ENCODE results near the gene RNF40.
"Not testable (repeated sequence)": the region's sequence is repeated elsewhere in the genome, so short reads cannot be mapped to it uniquely, and the experiment has no call there.

RNF40 gene

DNA sequence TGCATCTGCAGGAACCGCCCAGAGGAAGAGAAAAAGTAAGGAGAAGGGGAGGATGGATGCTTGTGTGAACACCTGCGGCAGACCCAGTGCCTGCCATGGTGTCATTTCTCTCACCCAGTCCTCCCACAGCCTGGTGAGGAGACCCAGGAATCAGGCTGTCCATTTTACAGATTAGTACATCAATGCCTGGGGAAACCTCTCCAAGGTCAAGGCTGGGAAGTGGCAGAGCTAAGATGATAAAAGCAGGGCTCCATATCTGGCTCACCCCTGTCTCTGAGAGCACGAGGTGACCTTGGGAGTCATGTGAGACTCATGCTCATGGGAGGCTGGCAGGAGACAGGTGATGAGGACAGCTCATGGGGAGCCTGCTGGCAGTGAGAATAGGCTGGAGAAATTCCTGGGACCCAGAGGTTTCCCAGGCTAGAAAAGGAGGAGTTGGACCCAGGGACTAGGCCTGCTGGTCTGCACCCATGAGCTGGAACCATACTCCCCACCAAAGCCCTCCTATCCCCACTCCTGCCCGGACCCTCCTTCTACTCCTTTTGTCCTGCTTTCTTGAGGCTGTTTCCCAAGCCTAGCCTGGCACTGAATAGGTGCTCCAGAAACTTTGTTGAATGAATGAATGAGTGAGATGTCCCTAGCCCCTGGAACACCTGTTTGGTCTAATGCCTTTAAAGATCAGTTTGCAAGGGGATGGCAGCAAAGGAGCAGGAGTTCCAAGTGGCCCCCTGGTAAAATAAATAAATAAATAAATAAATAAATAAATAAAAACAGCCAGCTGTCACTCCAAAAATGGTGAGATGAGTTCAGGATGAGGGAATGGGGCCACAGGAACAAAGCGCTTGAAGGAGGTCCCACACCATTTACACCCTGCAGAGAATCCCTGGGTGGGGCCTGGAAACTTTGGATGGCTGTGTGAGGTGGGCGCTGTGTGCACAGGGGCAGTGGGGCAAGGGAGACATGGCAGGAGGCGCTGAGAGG, 23.3 kb downstream of the RNF40 start:
- no peak for DNase-seq

DNA sequence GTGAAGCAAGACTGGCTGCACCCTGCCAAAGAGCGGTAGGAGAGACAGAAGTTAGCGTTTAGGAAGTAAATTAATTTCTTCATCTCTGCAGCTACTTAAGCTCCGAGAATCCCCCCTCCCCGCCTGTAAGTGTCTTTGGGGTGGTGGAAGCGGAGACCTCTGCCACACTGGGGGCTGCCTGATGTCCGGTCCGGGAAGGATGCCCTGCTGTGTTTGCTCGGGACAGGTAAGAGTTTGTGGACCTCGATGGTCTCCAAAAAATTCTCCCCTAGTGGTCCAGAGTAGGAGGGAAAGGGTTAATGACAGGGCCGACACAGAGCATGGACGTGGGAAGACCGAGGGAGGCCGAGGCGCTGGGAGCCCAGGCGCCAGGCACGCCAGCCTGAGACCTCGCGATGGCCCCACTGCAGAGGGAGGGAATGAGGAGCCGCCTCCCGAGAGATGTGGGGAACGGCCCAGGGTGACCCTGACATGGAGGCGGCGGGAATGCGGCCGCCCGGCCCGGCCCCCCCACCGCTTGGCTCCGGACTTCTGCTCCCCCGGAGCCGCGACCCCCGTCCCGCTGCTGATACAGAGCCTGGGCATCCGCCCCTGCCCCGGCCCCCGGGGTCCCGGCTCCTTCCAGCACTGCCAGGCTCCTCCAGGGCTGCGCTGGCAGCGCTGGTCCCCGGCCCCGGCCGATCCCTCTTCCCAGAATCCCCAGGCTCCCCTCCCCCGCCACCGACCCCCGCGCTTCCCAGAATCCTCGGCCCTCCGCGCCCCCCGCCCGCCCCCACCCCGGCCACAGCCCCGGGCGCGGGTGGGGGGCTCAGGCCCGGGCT, 24.2 kb downstream of the RNF40 start:
- peak; percentile 7 for DNase-seq

GRCh38 chr16:30786936-30787612, 25.0 kb downstream of the RNF40 start, which contains the start of gene ZNF629:
TSS of gene ZNF629 (minus strand) at chr16:30787205. CDS start at chr16:30784482, 2,723 bp downstream.
- peak; percentile 63 for DNase-seq

DNA sequence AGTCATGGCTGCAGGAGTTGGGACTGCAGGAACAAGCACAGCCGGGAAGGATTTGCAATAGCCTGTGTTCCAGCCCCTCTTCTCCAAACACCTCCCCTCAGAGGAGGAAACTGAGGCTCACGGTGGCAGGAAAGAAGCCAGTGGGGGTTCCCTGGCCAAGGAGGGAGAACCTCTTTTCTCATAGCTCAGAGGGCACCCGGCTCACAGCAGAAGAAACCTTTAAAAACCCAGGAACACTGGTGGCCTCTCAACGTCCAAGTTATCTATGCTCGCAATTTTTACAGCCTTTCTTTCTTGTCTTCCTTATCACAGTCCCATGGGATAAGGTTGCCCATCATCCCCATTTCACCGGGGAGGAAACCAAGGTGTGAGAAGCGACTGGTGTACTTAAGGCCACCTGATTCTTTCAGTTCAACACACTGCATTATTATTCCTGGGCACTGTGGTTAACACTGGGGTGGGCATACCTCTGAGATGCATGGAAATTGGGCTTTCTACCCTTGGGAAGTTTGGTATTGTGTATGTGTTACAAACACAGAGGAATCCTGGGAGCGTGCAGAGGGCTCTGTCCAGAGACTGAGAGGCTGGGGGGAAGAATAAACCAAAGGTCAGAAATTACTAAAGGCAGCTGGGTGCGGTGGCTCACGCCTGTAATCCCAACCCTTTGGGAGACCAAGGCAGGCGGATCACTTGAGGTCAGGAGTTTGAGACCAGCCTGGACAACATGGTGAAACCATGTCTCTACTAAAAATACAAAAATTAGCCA, 25.7 kb downstream of the RNF40 start:
- DNase-seq = no peak

- DNase-seq = no peak
Observed at GRCh38 chr16:30793508-30794069, 31.5 kb downstream of the RNF40 start.

GRCh38 chr16:30794634-30795033, 32.5 kb downstream of the RNF40 start:
- no peak for DNase-seq

DNA sequence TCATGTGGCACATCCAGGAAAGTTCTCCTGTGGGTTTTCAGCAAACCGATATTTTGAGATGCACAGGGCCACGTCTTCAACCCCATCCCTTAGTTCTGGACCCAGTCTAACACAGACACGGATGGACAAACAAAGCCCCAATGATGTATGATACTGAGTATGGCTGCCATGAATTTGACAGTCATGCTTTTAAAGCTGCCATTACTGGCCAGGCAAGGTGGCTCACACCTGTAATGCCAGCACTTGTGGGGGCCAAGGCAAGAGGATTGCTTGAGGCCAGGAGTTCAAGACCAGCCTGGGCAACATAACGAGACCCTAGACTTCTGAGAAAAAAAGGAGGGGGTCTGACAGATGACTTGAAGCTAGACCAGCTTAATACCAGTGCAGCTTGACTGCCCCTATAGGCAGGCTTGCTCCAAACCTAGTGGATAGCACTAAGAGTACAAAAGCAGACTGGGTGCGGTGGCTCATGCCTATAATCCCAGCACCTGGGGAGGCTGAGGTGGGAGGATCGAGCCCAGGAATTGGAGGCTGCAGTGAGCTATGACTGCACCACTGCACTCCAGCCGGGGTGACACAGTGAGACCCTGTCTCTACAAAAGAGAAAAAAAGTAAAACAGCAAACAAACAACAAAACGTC, 35.7 kb downstream of the RNF40 start:
- no peak for DNase-seq

DNA sequence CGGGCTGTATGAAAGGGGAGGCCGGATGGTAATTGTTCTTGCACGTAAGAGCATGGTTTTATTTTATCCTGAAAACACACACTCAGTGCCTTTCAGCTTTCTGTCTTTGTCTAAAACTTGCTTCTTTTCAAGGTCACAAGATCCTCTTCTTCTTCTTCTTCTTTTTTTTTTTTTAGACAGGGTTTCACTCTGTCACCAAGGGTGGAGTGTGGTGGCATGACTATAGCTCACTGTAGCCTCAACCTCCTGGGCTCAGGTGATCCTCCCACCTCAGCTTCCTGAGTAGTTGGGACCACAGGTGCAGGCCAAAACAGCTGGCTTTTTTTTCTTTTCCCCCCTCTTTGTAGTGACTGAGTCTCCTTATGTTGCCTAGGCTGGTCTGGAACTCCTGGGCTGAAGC, 40.8 kb downstream of the RNF40 start:
- no peak for DNase-seq

GRCh38 chr16:30805056-30805369, 42.9 kb downstream of the RNF40 start:
- no peak for DNase-seq

- DNase-seq = peak; percentile 73
Observed at GRCh38 chr16:30805370-30806169, 43.4 kb downstream of the RNF40 start.

DNA sequence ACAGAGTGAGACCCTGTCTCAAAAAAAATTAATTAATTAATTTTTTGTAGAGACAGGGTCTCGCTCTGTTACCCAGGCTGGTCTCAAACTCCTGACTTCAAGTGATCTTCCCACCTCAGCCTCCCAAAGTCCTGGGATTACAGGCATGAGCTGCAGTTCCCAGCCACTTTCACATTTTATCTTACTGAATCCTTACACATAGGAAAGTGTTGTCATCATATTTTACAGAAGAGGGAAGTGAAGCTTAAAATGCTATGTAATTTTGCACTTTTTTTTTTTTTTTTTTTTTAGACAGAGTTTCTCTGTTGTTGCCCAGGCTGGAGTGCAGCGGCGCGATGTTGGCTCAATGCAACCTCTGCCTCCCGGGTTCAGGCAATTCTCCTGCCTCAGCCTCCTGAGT, 46.0 kb downstream of the RNF40 start:
- no peak for DNase-seq

DNA sequence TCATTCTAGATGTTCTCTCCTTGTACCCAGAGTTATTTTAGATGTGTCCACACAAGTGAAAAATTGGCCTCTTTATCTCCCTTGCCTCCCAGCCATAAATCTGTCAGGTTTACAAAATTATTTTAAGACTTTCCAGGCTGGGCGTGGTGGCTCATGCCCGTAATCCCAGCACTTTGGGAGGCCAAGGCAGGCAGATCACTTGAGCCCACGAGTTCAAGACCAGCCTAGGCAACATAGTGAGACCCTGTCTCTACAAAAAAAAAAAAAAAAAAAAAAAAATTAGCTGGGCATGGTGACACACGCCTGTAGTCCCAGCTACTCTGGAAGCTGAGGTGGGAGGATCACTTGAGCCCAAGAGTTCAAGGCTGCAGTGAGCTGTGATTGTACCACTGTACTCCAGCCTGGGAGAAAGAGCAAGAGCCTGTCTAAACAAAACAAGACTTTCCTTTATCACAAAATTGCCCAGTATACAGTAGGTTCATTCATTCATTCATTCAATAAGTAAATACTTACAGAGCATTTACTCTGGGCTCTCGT, 46.8 kb downstream of the RNF40 start:
- DNase-seq = not testable (repeated sequence)

GRCh38 chr16:30809675-30810074, 47.6 kb downstream of the RNF40 start:
- DNase-seq = not testable (repeated sequence)

- no peak for DNase-seq
Observed at GRCh38 chr16:30813821-30814189, 51.7 kb downstream of the RNF40 start.

DNA sequence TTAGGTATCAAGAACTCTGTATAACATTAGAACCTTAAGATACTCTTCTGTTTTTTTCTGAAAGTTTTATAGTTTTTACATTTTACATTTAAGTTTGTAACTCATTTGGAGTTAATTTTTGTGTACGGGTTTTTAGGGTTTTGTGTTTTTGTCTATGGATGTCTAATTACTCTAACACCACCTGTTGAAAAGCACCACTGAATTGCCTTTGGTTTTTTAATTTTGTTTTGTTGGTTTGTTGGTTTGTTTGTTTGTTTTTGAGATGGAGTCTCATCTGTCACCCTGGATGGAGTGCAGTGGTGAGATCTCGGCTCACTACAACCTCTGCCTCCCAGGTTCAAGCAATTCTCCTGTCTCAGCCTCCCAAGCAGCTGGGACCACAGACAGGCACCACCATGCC, 54.6 kb downstream of the RNF40 start:
- no peak for DNase-seq

DNA sequence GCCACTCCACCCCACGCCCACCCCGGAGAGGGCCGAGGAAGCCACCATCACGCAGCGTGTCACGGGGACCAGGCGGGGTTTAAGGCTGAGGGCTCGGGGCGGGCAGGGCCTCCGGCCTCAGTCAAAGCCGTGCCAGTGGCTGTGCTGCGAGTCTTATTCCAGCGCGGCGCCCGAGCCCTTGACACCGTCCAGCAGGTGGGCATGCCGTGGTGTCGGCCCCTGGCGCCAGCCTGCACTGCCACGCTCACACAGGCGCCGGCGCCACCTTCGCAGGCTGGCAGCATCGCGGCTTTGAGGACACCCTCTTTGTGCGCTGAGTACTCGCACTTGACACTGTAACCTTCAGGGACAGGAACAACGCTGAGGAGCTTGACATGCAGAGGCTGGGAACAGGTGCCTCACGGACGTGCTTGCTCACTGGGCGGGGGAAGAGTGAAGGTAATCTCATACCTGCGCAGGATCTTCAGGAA, 58.9 kb downstream of the RNF40 start:
- DNase-seq = no peak

DNA sequence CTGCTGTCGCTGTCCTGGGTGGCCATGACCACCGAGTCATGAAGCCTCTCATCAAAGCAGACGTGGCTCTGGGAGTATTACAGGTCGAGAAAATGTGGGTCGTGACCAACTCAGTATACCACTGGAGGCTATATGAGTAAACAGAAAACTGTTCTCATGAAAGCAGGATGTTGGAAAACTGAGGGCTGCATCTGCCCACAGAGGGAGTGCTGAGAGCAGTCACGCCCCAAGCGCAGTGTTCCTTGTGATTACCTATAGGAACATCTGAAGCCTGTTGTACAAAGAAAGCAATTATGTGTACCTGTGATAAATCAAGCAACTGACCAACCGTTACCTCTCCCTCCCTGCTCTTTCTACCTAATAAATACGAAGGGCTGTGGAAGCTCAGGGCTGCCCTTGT, 59.3 kb downstream of the RNF40 start:
- DNase-seq = not testable (repeated sequence)

DNA sequence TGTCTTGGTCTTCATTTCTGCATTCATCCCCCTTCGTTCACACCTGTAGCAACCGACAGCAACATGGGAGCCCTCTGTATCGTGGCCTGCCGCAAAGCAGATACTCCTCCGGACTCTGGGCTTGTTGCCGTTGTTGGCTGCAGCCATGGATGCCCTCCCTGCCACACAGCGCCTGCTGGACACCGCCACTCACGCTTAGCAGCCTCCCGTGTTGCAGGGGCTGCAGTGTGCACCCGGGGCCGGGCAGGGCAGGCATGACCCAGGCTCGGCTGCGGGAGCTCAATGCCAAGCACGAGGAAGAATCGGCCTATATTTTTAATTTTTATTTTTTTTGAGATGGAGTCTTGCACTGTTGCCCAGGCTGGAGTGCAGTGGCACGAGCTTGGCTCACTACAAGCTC, 59.8 kb downstream of the RNF40 start:
- DNase-seq = no peak
